ENCODE measurements around the gene FOXM1. TPM values are rescaled to one million over a fixed set of nuclear protein-coding genes. Genes with fewer than 3 reads are reported as not detected.

FOXM1 gene
- total RNA-seq, 4 donors from 2014 or later = 1.6 to 5.2 (median 2.2) TPM; not detected in 1

GRCh38 chr12:2835691-2836403, 41.1 kb downstream of the FOXM1 start:
- 65 to 73% methylated on average over 4 of the region's 4 CpGs for WGBS, 2 donors (ENCODE audit: low coverage in 1 of 2)
- Histone ChIP-seq H3K36me3 (no peaks in the 10 kb centered on the region), H3K9me3 (no peaks in the 10 kb centered on the region), H3K27ac (no peak overlapping the region), H3K4me3 (no peak overlapping the region), H3K27me3 (no peaks in the 10 kb centered on the region), H3K4me1 (peaks cover 0 to 13% (median 7%) of the 10 kb centered on the region in 4 donors)
- TF ChIP-seq CTCF (IDR thresholded peaks at IDR 0.05) = no peak
- TF ChIP-seq EP300 (IDR thresholded peaks at IDR 0.05; ENCODE audit: low read depth) = no peak
- no peak for TF ChIP-seq POLR2AphosphoS5 (IDR thresholded peaks at IDR 0.05)
- no peak for TF ChIP-seq POLR2A (IDR thresholded peaks at IDR 0.05)
- in situ Hi-C loops (cut with MboI; ENCODE audit: low pct_ligation_motif_present in 1 of 4, low pct_unique_long_range_greater_than_20kb in 1 of 4, low sequenced_read_pairs in 3 of 4) = no loop called here
- no peak for DNase-seq
- intact Hi-C loops (cut with DNase I; ENCODE audit: low total_unique reads) = no loop called here

- 9 to 35% methylated on average over 7 to 32 of the region's 32 CpGs for WGBS, 2 donors (ENCODE audit: low coverage in 1 of 2)
- in situ Hi-C loops (cut with MboI; ENCODE audit: low pct_ligation_motif_present in 1 of 4, low pct_unique_long_range_greater_than_20kb in 1 of 4, low sequenced_read_pairs in 3 of 4) = no loop called here
- Histone ChIP-seq H3K9me3 (no peaks in the 10 kb centered on the region), H3K27me3 (no peaks in the 10 kb centered on the region), H3K4me1 (peaks cover 0 to 13% (median 7%) of the 10 kb centered on the region in 4 donors), H3K36me3 (no peaks in the 10 kb centered on the region), H3K27ac (peak within 1 kb of the TSS in 1 of 4 donors; percentile 24), H3K4me3 (peak within 1 kb of the TSS in 2 of 4 donors; percentile 2 to 17)
- no peak for DNase-seq
- TF ChIP-seq EP300 (IDR thresholded peaks at IDR 0.05; ENCODE audit: low read depth) = no peak
- no peak for TF ChIP-seq POLR2AphosphoS5 (IDR thresholded peaks at IDR 0.05)
- TF ChIP-seq POLR2A (IDR thresholded peaks at IDR 0.05) = no peak
- TF ChIP-seq CTCF (IDR thresholded peaks at IDR 0.05) = no peak
- intact Hi-C loops (cut with DNase I; ENCODE audit: low total_unique reads) = no loop called here
These were observed 42.1 kb downstream of the FOXM1 start, which contains the start of gene NRIP2 for GRCh38 chr12:2834581-2835491. TSS of gene NRIP2 (minus strand) at chr12:2835035. CDS start at chr12:2834983, 52 bp downstream.

GRCh38 chr12:2833810-2834209, 43.2 kb downstream of the FOXM1 start:
- peak overlapping the region in 1 of 4 donors; percentile 24 for H3K27ac ChIP-seq
- H3K4me3 ChIP-seq = no peak overlapping the region
- TF ChIP-seq EP300 (IDR thresholded peaks at IDR 0.05; ENCODE audit: low read depth) (no peak), CTCF (IDR thresholded peaks at IDR 0.05) (no peak), POLR2A (IDR thresholded peaks at IDR 0.05) (no peak), POLR2AphosphoS5 (IDR thresholded peaks at IDR 0.05) (no peak)
- in situ Hi-C loops (cut with MboI; ENCODE audit: low pct_ligation_motif_present in 1 of 4, low pct_unique_long_range_greater_than_20kb in 1 of 4, low sequenced_read_pairs in 3 of 4) = no loop called here
- intact Hi-C loops (cut with DNase I; ENCODE audit: low total_unique reads) = no loop called here
- no peaks in the 10 kb centered on the region for H3K9me3 ChIP-seq
- H3K36me3 ChIP-seq = no peaks in the 10 kb centered on the region
- peaks cover 0 to 13% (median 7%) of the 10 kb centered on the region in 4 donors for H3K4me1 ChIP-seq
- 67 to 82% methylated on average over 1 to 9 of the region's 9 CpGs for WGBS, 2 donors (ENCODE audit: low coverage in 1 of 2)
- DNase-seq = no peak
- no peaks in the 10 kb centered on the region for H3K27me3 ChIP-seq

GRCh38 chr12:2833327-2833726, 43.6 kb downstream of the FOXM1 start:
- no peak for DNase-seq
- no peak overlapping the region for H3K27ac ChIP-seq
- in situ Hi-C loops (cut with MboI; ENCODE audit: low pct_ligation_motif_present in 1 of 4, low pct_unique_long_range_greater_than_20kb in 1 of 4, low sequenced_read_pairs in 3 of 4) = no loop called here
- intact Hi-C loops (cut with DNase I; ENCODE audit: low total_unique reads) = no loop called here
- 71 to 83% methylated on average over 1 to 5 of the region's 5 CpGs for WGBS, 2 donors (ENCODE audit: low coverage in 1 of 2)
- H3K4me3 ChIP-seq = no peak overlapping the region
- H3K9me3 ChIP-seq = no peaks in the 10 kb centered on the region
- peaks cover 0 to 13% (median 7%) of the 10 kb centered on the region in 4 donors for H3K4me1 ChIP-seq
- H3K36me3 ChIP-seq = no peaks in the 10 kb centered on the region
- no peaks in the 10 kb centered on the region for H3K27me3 ChIP-seq
- TF ChIP-seq POLR2A (IDR thresholded peaks at IDR 0.05) (no peak), CTCF (IDR thresholded peaks at IDR 0.05) (no peak), POLR2AphosphoS5 (IDR thresholded peaks at IDR 0.05) (no peak), EP300 (IDR thresholded peaks at IDR 0.05; ENCODE audit: low read depth) (no peak)

Measured in transverse colon (tissue), 4 donors.